Mononuclear cell (primary cell): ENCODE results near the gene DDX51. TPM values are rescaled to one million over a fixed set of nuclear protein-coding genes. Genes with fewer than 3 reads are reported as not detected.
"Not testable (repeated sequence)": the region's sequence is repeated elsewhere in the genome, so short reads cannot be mapped to it uniquely, and the experiment has no call there.

Experiments
- H3K27me3 ChIP-seq: 2 replicates; pipeline ENCODE4 v1.6.0; 2011; ENCODE audit warnings: low read length, control low read depth; ENCODE audit not compliant: insufficient read depth
- H3K4me1 ChIP-seq: 2 replicates; pipeline ENCODE4 v1.5.1; 2011; ENCODE audit warnings: mild to moderate bottlenecking, low read length, control low read depth; ENCODE audit not compliant: insufficient read depth
- H3K4me3 ChIP-seq: 2 replicates; pipeline ENCODE4 v1.5.1; 2011; ENCODE audit warnings: mild to moderate bottlenecking, low read length, moderate library complexity
- H3K9me3 ChIP-seq: 2 replicates; pipeline ENCODE4 v1.5.1; 2011; ENCODE audit warnings: low read depth, mild to moderate bottlenecking, control low read depth, low read length
- total RNA-seq: library from RNA; depleted of rRNA; stranded (reverse); fragments of >200 nt; gene quantifications from one replicate; pipeline ENCODE4 v1.2.3, GENCODE V29; 2012

Gene DDX51
- total RNA-seq, 1 donor: 14.8 TPM

- H3K9me3 ChIP-seq: no peaks in the 10 kb centered on the region
- H3K4me3 ChIP-seq: no peak overlapping the region
- no peaks in the 10 kb centered on the region for H3K4me1 ChIP-seq
- H3K27me3 ChIP-seq: no peaks in the 10 kb centered on the region
These were observed 32.3 kb downstream of the DDX51 start for GRCh38 chr12:132111654-132112304.

DNA sequence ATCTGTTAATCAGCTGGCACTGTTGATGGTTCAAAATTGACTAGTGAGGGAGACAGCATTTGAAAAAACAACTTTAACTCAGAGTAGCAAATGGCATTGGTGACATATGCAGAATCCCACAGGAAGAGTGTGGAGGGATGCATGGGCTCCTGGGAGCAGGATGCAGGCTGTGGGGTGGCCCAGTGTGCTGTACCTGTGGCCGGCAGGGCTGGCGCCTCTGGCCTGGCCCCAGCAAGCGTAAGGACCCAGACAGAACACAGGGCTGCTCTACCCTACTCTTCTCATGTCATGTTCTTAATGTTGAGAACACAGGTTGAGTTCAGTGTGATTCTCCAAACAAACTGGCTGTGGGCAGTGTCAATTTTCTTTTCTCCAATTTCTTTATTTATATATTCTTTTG is 33.4 kb downstream of the DDX51 start:
- H3K4me3 ChIP-seq: no peak overlapping the region
- H3K9me3 ChIP-seq: no peaks in the 10 kb centered on the region
- H3K4me1 ChIP-seq: no peaks in the 10 kb centered on the region
- no peaks in the 10 kb centered on the region for H3K27me3 ChIP-seq

DNA sequence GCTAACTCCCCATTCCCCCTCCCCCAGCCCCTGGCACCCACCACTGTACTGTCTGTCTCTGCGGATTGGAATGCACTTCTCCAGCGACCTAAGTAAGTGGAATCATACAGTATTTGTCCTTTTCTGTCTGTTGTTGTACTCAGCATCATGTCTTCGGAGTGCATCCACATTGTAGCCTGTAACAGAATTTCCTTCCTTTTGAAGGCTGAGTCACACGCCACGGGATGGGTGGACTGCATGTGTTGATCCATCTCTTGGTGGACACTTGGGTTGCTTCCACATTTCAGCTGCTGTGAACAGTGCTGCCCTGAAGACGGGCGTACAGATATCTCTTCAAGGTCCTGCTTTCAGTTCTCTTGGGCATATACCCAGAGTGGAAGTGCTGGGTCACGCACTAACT is 34.4 kb downstream of the DDX51 start:
- H3K4me1 ChIP-seq: no peaks in the 10 kb centered on the region
- H3K27me3 ChIP-seq: no peaks in the 10 kb centered on the region
- H3K4me3 ChIP-seq: no peak overlapping the region
- no peaks in the 10 kb centered on the region for H3K9me3 ChIP-seq

- Histone ChIP-seq H3K4me1 (no peaks in the 10 kb centered on the region), H3K4me3 (no peak overlapping the region)
These were observed 35.8 kb downstream of the DDX51 start for GRCh38 chr12:132108211-132108832.

GRCh38 chr12:132106921-132107320 is 37.2 kb downstream of the DDX51 start:
- Histone ChIP-seq H3K27me3 (no peaks in the 10 kb centered on the region), H3K4me3 (no peak overlapping the region), H3K9me3 (no peaks in the 10 kb centered on the region), H3K4me1 (no peaks in the 10 kb centered on the region)

More at GRCh38 chr12:132108211-132108832, 35.8 kb downstream of the DDX51 start:
- Histone ChIP-seq H3K27me3 (no peaks in the 10 kb centered on the region), H3K9me3 (no peaks in the 10 kb centered on the region)

DNA sequence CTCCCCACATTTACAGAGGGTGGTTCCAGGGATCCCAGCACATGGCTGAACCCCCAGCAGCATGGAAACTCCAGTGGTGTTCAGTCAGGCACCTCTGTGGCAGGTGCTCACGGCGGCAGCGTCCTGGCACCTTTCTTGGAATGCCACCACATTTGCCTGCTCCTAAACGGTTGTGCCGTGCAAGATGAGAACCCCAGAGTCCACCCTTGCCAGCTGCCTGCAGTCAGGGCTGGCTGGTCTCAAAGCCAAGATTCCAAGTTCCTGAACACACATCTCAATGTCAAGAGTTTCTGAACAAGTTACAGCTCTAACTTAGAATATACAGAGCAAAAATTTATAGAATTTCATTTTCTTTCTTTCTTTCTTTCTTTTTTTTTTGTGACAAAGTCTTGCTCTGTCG is 38.7 kb downstream of the DDX51 start:
- no peaks in the 10 kb centered on the region for H3K27me3 ChIP-seq
- H3K9me3 ChIP-seq: no peaks in the 10 kb centered on the region
- no peaks in the 10 kb centered on the region for H3K4me1 ChIP-seq
- H3K4me3 ChIP-seq: no peak overlapping the region

- Histone ChIP-seq H3K4me1 (no peaks in the 10 kb centered on the region), H3K4me3 (no peak overlapping the region), H3K9me3 (no peaks in the 10 kb centered on the region), H3K27me3 (no peaks in the 10 kb centered on the region)
These were observed 40.4 kb downstream of the DDX51 start for GRCh38 chr12:132103542-132104308.

DNA sequence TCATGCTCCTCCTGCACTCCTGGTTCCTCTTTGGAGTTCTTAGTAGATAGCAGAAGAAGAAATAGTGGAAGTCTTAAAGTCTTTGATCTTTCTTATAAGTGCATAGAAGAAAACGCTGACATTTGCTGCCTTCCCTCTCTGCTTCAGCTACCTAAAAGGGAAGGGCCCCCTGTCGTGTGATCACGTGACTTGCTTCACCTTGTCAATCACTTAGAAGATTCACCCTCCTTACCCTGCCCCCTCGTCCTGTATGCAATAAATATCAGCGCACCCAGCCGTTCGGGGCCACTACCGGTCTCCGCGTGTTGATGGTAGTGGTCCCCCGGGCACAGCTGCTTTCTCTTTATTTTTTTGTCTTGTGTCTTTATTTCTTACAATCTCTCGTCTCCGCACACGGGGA is 41.0 kb downstream of the DDX51 start:
- H3K4me1 ChIP-seq, H3K4me3 ChIP-seq, H3K27me3 ChIP-seq, H3K9me3 ChIP-seq: not testable (repeated sequence)

DNA sequence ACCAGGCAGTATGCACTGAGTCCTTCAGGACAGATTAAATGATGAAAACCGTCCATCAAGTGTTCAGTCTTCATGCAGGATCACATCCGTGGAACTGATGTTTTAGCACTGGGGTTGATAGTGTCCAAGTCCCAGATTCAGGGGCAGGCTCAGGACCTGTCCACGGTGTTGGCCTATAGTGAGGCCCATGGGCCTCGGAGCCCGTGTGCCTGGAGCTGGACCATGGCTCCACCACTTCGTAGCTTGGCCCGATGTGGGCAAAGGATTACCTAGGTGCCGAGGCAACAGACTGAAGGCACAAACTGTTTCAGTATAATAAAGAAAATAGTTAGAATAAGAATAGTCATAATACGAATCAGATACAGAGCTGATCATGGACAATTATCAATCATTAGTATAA is 41.8 kb downstream of the DDX51 start:
- H3K4me3 ChIP-seq: no peak overlapping the region
- no peaks in the 10 kb centered on the region for H3K27me3 ChIP-seq
- no peaks in the 10 kb centered on the region for H3K9me3 ChIP-seq

DNA sequence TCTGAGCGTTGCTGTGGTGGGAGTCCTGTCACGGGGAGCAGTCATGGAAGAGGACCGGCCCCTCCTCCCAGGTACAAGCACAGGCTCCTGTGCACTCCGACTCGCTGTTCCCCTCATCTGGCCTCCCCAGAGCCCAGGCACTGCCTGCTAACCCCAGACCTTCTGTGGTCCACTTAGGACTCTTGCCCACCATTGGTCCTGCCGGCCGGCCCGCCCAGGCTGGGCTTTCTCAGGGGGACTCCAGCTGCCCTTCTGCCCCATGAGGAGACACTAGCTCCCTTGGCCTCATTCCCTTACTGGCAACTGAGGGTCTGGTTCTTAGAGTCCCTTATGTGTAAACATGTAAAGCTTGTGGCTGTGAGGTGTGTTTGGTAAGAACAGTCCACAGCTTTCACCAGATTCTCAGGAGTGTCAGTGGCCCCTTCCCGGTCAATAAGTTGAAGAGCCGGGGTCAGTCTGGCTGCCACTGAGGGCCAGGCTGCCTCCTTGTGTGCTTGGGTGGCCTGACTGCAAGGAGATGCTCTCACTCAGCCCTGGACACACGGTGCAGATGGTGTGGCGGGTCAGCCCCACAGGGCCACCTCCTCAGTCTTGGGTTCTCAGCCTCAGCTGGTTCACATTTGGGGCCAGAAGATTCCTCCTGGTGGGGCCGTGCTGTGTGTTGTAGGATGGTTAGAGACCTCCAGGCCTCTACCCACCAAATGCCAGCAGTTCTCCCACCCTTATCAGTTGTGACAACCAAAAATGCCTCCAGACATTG is 43.6 kb downstream of the DDX51 start:
- H3K4me3 ChIP-seq: no peak overlapping the region
- H3K27me3 ChIP-seq: no peaks in the 10 kb centered on the region
- no peaks in the 10 kb centered on the region for H3K4me1 ChIP-seq
- no peaks in the 10 kb centered on the region for H3K9me3 ChIP-seq

More for the DNA sequence above, 41.8 kb downstream of the DDX51 start:
- H3K4me1 ChIP-seq: no peaks in the 10 kb centered on the region

- Histone ChIP-seq H3K4me3 (no peak overlapping the region), H3K4me1 (no peaks in the 10 kb centered on the region), H3K27me3 (no peaks in the 10 kb centered on the region), H3K9me3 (no peaks in the 10 kb centered on the region)
These were observed 44.4 kb downstream of the DDX51 start for GRCh38 chr12:132099739-132100138.

- Histone ChIP-seq H3K4me3 (no peak overlapping the region), H3K9me3 (no peaks in the 10 kb centered on the region), H3K27me3 (no peaks in the 10 kb centered on the region), H3K4me1 (no peaks in the 10 kb centered on the region)
These were observed 48.4 kb downstream of the DDX51 start for GRCh38 chr12:132095520-132096409.

GRCh38 chr12:132094269-132094891 is 49.7 kb downstream of the DDX51 start:
- no peaks in the 10 kb centered on the region for H3K27me3 ChIP-seq
- no peaks in the 10 kb centered on the region for H3K4me1 ChIP-seq
- H3K4me3 ChIP-seq: no peak overlapping the region
- H3K9me3 ChIP-seq: no peaks in the 10 kb centered on the region

DNA sequence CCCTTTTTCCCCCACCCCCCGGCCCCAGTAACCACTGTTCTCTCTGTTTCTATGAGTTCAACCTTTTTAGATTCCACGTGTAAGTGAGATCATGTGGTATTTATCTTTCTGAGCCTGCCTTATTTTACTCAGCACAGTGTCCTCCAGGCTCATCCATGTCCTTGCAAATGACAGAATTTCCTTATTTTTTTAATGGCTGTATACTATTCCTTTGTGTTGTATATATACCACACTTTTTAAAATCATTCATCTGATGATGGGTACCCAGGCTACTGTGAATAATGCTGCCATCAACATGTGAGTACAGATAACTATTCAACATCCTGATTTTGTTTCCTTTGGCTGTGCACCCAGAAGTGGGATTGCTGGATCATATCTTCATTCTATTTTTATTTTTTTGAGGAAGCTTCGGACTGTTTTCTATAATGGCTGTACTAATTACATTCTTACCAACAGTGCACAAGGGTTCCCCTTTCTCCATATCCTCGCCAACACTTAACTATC is 54.7 kb downstream of the DDX51 start:
- no peak overlapping the region for H3K4me3 ChIP-seq
- peaks cover 14% of the 10 kb centered on the region for H3K4me1 ChIP-seq
- no peaks in the 10 kb centered on the region for H3K27me3 ChIP-seq
- H3K9me3 ChIP-seq: no peaks in the 10 kb centered on the region
